OCI-M2 (cell line): ENCODE data around the gene HMX2.

Experiments used
- DNase-seq: peaks from one replicate; lab custom pipeline; 2025; ENCODE audit not compliant: unreplicated experiment; lab: John Stamatoyannopoulos, UW

Gene HMX2

DNA sequence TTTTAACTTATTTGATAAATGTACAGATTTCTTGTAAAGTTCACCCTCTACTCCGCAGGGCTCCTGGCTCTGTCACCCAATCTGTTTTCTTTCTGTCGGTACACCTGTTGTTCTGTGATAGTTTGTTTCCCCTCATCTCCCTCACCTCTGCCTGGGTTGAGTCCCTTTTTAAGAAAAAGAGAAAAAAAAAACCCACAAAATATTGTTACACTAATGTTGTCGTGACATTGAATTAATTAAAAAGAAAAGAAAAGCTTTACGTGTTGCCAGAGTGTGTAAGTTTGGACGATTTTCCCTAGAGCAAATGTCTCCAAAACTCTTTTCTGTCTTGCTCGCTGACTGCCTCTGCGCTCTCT is 8.8 kb upstream of the HMX2 start:
- no peak for DNase-seq

DNA sequence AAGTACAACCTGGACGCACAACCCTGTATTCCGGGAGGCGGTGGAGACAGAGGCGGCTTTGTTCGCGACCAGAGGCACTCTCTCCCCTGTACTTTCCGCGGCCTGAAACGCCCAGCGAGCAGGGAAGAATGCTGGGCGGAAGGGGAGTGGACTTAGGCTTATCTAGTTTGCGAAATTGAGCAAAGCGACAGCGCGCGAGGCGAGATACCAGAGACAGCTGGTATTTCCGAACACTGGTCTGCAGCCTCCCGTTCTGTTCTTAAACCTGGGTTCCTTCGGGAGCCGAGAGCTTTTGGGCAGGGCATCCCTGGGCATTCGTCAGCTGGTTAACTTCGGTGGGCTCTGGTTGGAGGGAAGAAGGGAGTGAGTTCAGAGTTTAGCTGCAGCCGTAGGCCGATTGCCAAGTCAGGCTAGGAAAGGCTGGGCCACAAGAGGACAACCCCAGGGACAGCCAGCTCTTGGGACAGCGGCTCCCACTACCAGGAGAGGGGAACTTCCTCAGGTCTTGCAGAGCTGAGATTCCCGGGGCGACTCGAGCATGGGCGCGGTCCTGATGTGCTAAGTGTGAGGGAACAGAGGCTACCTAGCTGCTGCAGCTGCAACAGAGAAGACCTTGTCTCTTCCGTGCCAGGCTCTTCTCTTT is 8.3 kb upstream of the HMX2 start:
- DNase-seq: no peak

DNA sequence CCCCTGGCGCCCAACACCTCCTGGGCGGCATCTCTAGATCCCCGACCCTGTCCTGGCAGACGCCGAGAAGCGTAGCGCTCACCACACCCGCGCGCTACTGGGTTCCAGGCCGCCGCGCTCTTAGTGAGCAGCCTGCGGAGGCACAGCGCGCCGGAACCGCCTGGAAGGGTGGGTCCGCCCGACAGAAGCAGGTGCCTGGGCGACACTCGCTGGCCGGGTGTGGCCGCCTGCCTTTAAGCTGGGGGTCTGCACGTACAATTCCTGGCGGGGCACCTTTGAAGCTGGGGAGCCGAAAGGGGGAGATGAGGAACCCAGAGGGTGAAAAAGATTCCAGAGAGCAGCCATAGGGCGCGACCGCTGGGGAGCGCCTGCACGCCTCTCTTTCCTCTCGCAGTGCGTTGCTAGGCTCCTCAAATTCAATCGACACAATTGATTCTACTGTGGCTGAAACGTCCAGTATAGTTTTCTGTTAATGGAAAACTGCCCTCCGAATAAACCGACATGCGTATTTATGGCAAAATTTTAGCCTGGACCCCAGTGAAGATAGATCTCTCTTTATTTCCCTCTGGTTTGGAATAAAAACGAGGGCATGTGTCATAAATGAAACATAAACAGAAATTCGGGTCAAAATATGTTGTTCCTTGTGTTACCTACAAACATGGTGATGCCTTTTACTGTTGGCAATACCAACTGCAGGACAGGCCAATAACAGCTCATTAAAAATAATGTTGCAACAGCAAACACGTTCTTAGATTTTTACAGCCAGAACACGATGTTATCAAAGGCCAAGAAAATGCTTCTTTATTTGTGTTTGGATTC is 7.6 kb upstream of the HMX2 start:
- no peak for DNase-seq

DNA sequence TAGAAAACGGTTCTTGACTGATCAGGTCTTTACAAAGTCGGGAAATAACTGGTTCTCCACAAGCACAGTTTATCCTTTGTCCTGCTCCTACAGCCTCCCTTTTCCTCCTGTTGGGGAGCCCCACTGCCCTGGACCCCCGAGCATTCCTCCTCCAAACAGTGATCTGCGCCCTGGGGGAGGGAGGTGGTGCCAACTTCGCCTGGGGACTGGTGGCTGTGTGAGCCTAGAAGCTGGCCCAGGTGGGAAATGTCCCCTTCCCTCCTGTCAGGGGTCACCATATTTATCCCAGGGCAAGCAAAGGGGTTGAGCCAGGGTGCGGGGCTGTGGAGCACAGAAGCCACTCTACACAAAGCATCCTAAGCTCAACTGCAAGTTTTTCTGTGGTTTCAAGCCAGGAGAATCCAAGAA is 6.9 kb upstream of the HMX2 start:
- DNase-seq: no peak

DNA sequence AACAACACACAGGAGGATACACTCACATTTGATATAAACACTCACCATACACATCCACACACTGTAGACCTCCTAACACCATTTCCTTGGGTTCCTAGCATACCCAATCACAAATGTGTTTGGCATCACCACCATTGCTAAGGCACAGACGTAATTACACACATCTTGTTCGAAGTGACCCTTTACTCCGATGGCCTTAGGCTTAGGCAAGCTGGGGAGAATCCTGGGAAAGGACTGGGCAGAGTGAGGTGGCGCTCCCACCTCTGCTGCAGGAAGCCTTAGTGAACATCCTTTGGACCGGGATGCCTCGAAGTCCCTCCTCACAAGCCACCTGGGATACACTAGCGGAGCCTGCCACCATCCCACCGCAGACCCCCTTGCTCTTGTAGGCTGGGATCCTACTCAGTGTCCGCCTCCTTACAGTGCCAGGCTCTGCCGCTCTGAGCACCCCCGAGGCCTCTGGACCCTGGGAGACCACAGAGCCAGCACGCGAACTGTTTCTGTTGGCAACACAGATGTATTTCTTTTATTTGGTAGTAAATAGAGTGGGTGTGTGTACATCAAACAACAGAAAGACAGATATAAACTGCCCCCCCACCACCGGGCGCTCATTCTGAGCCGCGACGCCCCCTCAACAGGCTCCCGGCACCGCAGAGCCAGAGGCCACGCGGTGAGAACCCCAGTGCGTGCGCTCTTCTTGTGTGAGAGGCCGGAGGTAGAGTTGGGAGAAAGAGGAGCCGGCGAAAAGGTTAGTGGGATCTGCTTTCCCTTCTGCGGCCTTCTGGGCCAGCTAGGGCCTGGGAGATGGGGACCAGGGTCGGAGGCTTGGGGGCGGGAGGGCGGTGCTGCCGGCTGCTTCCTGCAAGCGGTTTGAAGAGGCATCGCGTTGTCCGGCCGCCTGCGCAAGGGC is 5.9 kb upstream of the HMX2 start:
- DNase-seq: no peak

DNA sequence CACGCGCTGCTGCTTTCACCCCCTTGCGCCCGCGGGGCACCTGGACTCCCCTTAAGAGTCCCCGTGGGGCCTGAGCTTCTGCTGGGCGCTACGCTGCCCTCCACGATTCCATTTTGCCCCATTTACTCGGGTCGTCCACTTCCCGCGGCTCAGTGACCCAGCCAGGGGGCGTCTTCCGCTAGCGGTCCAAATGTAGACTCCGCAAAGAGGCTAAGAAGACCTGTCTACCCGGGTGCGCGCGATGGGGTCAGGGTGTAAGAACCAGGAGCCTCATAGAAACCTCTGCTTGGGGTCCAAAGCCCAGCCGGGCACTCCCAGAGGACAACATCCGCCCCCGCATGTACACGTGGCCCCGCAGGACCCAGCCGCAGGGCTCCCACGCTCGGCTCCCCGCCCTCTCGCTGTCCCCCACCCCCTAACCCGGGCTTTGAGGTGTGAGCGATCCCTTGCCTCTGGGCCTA is 5.2 kb upstream of the HMX2 start:
- DNase-seq: no peak

DNA sequence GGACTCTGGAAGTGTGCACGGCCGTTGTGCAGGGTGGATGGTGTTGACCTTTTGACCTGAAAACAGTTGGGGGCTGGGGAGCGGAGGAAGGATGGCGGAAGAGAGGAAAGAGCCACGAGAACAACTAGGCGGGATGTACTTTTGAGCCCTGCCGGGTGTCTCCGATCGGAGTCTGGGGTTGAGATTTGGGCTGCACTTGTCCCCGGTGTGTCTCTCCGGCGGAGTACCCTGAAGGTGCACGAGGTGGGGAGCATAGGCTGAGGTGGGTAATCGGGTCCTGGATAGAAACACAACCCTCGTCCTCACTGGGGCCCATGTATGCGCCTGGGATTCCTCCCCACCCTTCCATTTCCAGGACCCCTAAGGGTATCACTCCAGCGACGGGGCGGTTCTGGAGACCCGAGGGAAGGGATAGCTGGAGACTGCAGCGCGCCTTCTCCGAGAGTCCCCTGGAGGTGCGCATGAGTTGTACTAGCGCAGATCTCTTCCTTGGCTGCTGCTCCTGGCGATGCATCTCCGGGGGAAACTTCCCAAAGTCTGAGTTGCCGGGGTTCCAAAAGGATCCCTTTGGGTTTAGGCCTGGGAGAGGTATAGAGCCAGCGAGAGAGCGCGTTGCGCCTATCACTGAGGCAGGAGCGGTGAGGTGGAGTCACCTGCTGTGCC is 4.6 kb upstream of the HMX2 start:
- no peak for DNase-seq

DNA sequence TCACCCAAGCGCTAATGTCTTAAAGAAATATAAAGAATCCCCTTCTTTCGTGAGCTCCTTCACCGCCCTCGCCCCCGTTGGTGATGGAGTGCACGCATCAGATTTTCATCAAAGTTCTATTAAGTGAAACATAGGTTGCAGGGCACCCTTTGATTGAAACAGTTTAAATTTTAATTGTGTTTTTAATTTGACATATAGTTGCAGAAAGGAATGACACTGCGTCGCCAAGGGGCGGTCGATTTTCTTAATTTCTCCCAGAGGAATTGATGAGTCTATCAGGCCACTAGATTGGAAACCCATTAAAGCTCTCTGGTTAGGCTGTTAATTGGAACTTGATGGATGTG is 4.1 kb upstream of the HMX2 start:
- DNase-seq: no peak

DNA sequence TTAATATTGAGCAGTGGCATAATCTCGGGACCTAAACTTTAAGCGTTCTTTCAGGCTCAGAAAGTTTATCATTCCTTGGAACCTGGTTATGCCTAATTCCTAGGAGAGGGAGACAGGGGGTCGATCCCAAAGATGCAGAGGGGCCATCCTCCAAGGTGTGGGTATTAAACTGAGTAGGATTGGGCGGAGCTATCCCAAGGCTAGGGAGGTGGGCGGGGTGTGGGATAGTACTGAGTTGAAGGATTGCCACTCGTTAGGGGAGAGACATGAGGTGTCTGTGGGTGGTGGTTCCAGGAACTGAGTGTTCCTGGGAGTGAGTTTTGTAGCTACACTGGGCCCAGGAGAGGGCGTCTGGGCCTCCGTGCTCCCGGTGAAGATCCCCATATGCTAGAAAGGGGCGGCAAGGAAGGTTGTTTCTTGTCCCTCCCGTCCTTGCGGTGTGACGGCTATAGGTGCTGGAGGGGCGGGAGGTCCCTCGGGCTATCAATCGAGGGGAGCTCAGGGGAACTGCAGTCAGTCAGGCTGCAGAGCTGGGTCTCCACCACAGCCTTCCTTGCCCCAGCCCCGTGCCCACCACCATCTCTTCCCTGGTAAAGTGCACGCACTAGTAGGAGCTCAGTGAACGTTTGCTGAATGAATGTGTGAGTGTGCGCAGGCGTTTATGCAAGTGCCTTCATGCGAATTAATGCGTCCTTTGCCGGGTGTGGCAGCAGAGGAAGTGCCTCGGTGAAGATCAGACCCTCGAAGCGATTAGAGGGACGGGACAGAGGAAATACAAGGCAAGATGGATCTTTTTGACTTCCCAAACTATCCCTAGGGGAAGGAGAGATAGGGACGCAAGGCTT is 3.0 kb upstream of the HMX2 start:
- DNase-seq: no peak

DNA sequence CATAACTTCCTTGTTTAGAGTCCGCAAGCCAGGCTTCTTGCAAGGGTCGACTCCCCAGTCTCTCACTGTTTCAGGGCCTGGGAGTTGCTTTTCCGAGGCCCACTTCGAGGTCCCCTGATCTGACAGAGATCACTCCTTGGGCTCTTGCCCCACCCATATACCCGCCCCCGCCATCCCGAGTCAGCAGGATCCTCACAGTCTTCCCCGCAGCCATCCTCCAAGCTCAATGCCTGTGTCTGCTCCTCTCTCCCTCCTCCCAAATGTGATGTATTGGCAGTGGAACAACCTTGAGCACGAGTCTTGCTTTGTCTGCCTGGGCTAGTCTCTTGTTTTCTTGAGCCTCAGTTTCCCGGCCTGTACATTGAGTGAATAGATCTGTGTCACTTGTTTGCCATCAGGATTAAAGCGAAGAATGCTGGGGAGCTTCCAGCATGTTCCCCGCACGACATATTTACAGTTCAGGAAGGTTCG is 2.4 kb upstream of the HMX2 start:
- no peak for DNase-seq

DNA sequence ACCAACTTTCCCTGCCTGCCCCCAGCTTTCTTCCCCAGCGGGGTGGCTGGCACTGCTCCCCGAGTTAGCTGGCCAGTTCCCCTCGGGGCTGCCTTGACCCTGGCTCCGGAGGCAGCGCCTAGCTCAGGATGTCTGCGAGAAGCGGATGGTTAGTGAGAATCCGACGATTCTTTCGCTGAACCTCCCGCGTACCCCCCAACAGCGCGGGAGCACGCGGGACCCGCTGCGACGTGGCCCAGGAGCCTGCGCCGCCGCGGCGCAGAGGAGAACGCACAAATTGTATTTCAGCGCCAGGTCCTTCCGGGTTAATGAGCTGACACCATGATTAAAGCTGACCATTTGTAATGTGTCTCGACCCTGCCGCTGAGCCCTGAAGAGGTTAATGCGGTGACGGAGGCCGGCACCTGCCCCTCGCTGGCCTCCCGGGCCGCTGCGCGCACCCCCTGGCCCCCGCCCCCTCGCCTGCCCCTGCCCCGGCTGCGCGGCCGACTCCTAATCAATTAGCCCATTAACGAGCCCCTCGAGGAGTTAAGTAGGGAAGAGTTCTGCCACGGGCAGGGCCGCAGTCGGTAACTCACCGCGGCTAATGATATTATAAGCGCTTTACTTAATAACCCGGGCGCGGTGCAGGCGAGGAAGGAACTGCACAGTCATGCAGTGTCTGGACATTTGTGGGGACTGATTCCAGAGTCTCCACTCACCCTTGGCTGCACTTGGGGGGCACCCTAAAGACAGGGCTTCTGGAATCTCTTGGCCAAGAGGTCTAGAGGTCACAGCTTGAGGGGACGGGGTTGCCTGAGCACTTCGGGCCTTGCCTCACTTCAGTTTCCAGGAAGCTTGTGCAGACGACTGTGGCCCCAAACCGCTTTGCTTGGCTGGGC is 1.7 kb upstream of the HMX2 start:
- no peak for DNase-seq

DNA sequence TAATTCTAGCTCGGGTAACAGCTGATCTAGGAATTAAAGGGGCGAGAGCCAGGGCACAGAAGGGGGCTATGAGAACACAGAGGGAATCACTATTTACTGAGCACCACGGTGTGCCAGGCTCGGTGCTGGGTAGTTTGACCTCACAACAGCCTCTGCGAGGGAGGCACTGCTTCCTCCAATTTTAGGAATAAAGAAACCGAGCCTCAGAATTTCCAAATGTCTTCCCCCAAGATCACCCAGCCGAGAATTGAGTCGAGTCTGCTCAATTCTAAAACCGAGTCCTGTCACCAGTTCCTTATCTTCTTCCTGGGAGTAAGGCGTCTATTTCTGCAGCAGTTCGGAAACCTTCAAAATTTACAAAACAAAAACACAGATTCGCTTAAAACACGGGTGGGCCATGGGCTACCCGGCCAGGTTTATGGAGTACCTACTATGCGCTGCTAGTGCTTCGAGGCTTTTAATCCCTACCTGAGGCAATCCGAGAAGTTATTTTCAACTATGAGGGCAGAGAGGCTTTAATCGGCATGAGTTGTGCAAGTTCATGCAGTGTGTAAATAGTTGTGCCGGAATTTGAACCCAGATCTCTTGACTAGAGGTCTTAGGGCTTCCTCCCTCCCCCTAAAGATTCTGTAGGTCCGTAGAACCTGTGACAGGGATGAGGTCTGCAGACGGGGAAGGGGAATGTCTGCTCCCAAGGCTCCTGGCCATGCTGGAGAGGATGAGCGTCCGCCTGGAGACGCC is 872 bp upstream of the HMX2 start:
- DNase-seq: no peak

DNA sequence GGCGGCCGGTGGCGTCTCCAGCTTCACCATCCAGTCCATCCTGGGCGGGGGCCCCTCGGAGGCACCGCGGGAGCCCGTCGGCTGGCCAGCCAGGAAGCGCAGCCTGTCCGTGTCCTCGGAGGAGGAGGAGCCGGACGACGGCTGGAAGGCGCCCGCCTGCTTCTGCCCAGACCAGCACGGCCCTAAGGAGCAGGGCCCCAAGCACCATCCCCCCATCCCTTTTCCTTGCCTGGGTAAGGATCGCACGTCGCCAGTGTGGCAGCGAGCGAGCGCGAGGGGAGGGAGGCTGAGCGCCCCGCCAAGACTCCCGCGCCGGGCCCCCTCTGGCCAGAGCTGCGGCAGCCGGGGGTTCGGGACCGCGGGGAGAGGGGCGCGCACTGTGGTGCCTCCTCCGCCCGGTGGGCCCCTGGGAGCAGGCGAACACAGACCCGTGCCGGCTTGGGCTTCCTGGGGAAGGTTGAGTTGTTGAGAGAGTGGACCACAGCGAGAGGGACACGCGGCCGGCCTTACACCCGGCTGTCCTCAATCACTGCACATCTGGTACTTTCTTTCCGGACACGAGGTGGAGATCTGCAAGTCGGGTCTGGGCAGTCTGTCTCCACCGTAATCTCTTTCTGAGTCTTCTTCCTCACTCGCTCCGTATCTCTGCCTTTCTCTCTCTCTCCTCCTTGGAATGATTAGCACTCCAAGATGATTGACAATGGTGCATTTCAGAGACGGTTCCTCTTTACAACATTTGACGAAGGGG is 652 bp downstream of the HMX2 start:
- DNase-seq: no peak

DNA sequence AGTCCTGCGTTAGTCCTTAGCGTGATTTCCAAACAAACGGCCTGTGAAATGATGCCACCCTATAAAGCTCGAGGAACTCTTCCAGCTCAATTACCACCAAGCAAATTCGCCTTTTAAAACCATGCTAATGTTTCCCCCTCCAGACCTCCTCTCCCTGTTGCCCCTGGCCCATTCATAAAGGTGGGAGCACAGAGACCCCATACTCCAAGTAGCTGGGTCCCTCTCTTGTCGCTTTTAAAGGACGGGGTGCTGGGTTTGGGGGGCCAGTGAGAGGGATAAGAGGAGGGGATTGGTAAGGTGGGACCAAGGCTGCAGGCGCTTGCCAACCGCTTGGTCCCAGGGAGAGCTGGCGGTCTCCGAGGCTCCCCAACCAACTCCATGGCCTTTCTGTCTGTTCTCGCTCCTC is 1.2 kb downstream of the HMX2 start:
- no peak for DNase-seq

DNA sequence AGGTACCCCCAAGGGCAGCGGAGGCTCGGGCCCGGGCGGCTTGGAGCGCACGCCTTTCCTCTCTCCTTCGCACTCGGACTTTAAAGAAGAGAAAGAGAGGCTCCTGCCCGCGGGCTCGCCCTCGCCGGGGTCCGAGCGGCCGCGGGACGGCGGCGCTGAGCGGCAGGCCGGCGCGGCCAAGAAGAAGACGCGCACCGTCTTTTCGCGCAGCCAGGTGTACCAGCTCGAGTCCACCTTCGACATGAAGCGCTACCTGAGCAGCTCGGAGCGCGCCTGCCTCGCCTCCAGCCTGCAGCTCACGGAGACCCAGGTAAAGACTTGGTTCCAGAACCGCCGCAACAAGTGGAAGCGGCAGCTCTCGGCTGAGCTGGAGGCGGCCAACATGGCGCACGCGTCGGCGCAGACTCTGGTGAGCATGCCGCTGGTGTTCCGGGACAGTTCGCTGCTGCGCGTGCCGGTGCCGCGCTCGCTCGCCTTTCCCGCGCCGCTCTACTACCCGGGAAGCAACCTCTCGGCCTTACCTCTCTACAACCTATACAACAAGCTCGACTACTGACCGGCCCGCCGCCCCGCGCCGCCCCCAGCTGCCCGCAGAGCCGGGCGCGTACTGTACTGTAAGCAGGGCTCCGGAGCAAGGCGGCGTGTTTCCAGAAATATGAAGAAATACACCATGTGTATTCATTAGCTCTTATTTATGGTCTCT is 1.8 kb downstream of the HMX2 start:
- DNase-seq: no peak

DNA sequence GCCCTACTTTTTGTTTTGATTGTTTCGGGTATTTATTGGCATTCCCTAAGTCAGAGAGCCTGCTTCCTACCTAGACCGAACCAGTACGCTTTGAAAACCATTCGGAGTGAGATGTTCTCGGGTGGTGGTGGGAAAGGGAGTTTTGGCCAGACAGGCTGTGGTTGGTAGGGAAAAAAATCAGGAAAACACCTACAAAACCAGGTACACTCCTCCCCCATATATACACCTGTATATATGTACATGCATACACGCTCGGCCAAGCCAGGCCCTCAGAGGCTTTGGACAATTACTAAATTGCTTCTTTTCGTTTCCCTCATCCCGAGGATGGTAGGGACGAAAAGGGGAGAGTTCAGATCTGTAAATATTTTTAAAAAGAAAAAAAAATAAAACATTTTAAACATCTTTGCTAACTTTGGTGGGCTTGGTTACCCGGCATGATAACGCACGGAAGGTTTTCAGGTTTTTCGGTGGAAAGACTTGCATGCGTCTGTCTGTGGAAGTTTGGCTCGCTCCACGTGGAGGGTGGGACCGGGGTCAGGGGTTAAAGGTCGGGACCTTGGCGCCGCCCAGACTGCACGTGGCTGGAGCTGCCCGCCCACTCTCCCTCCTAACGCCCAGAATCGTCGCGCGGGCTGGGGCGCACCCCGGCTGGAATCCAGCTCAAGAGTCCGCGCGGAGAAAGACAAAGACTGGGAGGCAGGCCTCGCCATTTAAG is 2.5 kb downstream of the HMX2 start:
- no peak for DNase-seq
